Smooth muscle cell of the pulmonary artery (primary cell): ENCODE measurements around the gene OR52N4. TPM values are rescaled to one million over a fixed set of nuclear protein-coding genes. Genes with fewer than 3 reads are reported as not detected.

Experiments
- total RNA-seq: library from RNA; depleted of rRNA; stranded (reverse); fragments of >200 nt; gene quantifications from 2 replicates; pipeline ENCODE4 v1.2.3, GENCODE V29; 2014

The OR52N4 gene
- not detected in 2 replicates for total RNA-seq

DNA sequence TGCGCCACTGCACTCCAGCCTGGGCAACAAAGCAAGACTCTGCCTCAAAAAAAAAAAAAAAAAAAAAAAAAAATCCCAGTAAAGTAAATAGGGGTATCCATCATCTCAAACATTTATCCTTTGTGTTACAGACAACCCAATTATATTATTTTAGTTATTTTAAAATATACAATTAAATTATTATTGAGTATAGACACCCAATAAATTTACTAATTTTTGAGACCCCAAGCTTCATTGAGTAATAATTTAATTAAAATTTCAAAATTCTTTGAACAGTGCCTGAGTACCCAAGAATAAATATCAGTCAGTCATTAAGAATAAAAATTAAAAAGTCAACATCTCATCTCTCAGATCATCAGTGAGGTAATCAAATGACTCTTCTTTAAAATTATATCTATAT is at the start of gene OR52N4:
Gene OR52N4 (plus strand): TSS at position 301 of the 400 bp plus-strand sequence. CDS start 498 bp downstream, outside the sequence.

DNA sequence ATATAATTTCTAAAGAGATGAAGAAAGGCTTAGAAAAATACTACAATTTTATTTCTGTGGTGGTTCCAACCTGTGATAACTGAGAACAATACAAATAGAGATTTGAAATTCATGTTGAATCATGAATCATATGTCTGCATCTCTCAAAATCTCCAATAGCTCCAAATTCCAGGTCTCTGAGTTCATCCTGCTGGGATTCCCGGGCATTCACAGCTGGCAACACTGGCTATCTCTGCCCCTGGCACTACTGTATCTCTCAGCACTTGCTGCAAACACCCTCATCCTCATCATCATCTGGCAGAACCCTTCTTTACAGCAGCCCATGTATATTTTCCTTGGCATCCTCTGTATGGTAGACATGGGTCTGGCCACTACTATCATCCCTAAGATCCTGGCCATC is 17.6 kb upstream of the OR52N4 start, which contains the start of gene OR56B1:
Gene OR56B1 (plus strand): TSS at position 53 of the 400 bp plus-strand sequence. CDS start 69 bp downstream, at position 122.

DNA sequence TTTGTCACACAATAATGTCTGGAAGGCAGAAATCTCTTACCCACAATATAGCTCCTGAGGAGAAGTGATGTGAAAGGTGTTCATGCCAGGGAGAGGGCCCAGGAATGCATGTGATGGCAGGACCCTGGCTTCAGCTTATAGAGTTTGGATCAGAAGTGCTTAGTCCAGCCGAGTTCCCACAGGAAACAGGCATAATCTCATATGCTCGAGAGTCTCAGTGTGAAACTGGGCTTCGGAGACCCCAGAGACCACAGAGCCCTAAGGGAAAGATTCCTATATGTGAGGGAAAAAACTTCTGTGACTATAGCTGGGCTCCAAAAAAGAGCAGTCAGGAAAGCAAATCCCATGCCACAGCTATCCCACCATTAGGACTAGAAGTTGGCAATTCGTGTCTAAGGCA is 29.2 kb downstream of the OR52N4 start, which contains the start of gene OR52N5:
Gene OR52N5 (minus strand): TSS at position 101 of the 400 bp plus-strand sequence. CDS start 4,721 bp downstream, outside the sequence.

DNA sequence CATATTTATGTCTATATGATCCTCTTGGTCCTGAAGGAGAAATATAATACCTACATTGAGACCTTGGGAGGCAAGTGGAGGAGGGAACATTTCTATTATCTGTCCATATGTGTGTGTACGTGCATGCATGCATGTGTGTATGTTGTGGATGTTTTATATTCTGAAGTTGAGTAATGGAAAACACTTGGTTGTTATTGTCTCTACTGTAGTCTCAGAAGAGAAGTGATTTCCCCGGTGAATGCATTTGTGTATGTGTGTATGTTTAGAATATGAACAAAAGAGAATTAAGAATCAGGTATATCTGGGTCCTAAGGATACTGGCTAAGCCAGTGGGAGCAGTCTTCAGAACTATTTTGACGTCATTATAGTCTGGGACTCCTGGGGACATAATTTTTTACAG is 37.1 kb downstream of the OR52N4 start, which contains the start of gene OR52N1:
Gene OR52N1 (minus strand): TSS at position 101 of the 400 bp plus-strand sequence. CDS start 2,449 bp downstream, outside the sequence.

Other genes starting within 250 kb of the OR52N4 start
- gene UBQLN3, start 244.3 kb upstream of the OR52N4 start, total RNA-seq, result 0.10 and 0.26 TPM in 2 replicates
- 0.23 and 0.33 TPM in 2 replicates for gene UBQLNL, start 237.5 kb upstream of the OR52N4 start, total RNA-seq
- 0.91 and 0.99 TPM in 2 replicates for gene OR52H1, start 205.7 kb upstream of the OR52N4 start, total RNA-seq
- not detected in 2 replicates for gene OR52B6, start 173.4 kb upstream of the OR52N4 start, total RNA-seq
- 3.0 and 5.1 TPM in 2 replicates for gene TRIM6, start 157.6 kb upstream of the OR52N4 start, total RNA-seq
- 7.8 and 14.9 TPM in 2 replicates for gene TRIM34, start 129.2 kb upstream of the OR52N4 start, total RNA-seq
- 28.7 and 41.6 TPM in 2 replicates for gene TRIM5, start 69.2 kb upstream of the OR52N4 start, total RNA-seq
- 111 and 122 TPM in 2 replicates for gene TRIM22, start 64.5 kb upstream of the OR52N4 start, total RNA-seq
- gene OR56B1, start 17.8 kb upstream of the OR52N4 start, total RNA-seq, result not detected in 2 replicates
- not detected in 2 replicates for gene OR52N5, start 29.1 kb downstream of the OR52N4 start, total RNA-seq
- gene OR52N1, start 37.0 kb downstream of the OR52N4 start, total RNA-seq, result not detected in 2 replicates
- gene OR52N2, start 54.7 kb downstream of the OR52N4 start, total RNA-seq, result not detected in 2 replicates
- gene OR52E6, start 87.7 kb downstream of the OR52N4 start, total RNA-seq, result not detected in 2 replicates
- 0.13 TPM in 1 of 2 replicates, not detected in the other for gene OR52E8, start 103.4 kb downstream of the OR52N4 start, total RNA-seq
- not detected in 2 replicates for gene OR52E4, start 126.4 kb downstream of the OR52N4 start, total RNA-seq
- not detected in 2 replicates for gene OR52E5, start 139.0 kb downstream of the OR52N4 start, total RNA-seq
- not detected in 2 replicates for gene OR56A3, start 188.0 kb downstream of the OR52N4 start, total RNA-seq
- gene OR56A5, start 214.3 kb downstream of the OR52N4 start, total RNA-seq, result not detected in 2 replicates
- not detected in 2 replicates for gene OR52L1, start 232.7 kb downstream of the OR52N4 start, total RNA-seq